Esophagus muscularis mucosa (tissue), 4 donors: Measurements from ENCODE around the gene LENEP. TPM values are rescaled to one million over a fixed set of nuclear protein-coding genes. Genes with fewer than 3 reads are reported as not detected.
A peak's percentile ranks its signal among the peaks of the same experiment; 100 is the strongest.
"Not testable (repeated sequence)": the region's sequence is repeated elsewhere in the genome, so short reads cannot be mapped to it uniquely, and the experiment has no call there.

Experiments
- DNase-seq: peaks from one replicate; pipeline ENCODE4 v3.0.0-alpha.2; 2017; ENCODE audit errors: extremely low spot score
- H3K27ac ChIP-seq, 4 donors: fragments of 200-600 bp; sonication (generic); replicated peaks in 1 of 4; 1 replicate in 3 of 4; 2 replicates in 1 of 4; pipeline ENCODE4 v1.5.1; 2016 to 2019; ENCODE audit warnings: mild to moderate bottlenecking in 1 of 4
- H3K27me3 ChIP-seq, 4 donors: fragments of 200-600 bp; sonication (generic); one replicate each; pipeline versions ENCODE4 v1.5.1 to v1.6.0; 2016 to 2019
- H3K36me3 ChIP-seq, 4 donors: fragments of 200-600 bp; sonication (generic); one replicate each; pipeline ENCODE4 v1.5.1; 2016 to 2019
- H3K4me1 ChIP-seq, 4 donors: fragments of 200-600 bp; sonication (generic); one replicate each; pipeline ENCODE4 v1.5.1; 2016 to 2019
- H3K4me3 ChIP-seq, 4 donors: fragments of 200-600 bp; sonication (generic); 1 replicate in 2 of 4; 2 replicates in 2 of 4; pipeline ENCODE4 v1.5.1; 2016 to 2019; ENCODE audit warnings: mild to moderate bottlenecking in 4 of 4, moderate library complexity in 1 of 4
- H3K9me3 ChIP-seq, 4 donors: fragments of 200-600 bp; sonication (generic); 1 replicate in 3 of 4; 2 replicates in 1 of 4; pipeline ENCODE4 v1.5.1; 2016 to 2019
- CTCF ChIP-seq, 3 experiments: fragments of 200-600 bp in 2 of 3; fragments of 450-650 bp in 1 of 3; sonication (generic) in 2 of 3; IDR thresholded peaks; one replicate each; pipeline ENCODE4 v1.5.1; 2017 to 2019; ENCODE audit warnings: antibody characterized with exemption in 3 of 3, mild to moderate bottlenecking in 2 of 3, moderate library complexity in 1 of 3
- EP300 ChIP-seq: sonication (generic); formaldehyde crosslinking; IDR thresholded peaks from one replicate; pipeline ENCODE4 v1.6.1; 2017; ENCODE audit warnings: antibody characterized with exemption
- POLR2A ChIP-seq: fragments of 450-650 bp; IDR thresholded peaks from one replicate; pipeline ENCODE4 v1.6.1; 2017; ENCODE audit warnings: antibody characterized with exemption, moderate library complexity, mild to moderate bottlenecking, low read depth
- POLR2AphosphoS5 ChIP-seq, 2 donors: sonication (generic); formaldehyde crosslinking; IDR thresholded peaks; one replicate each; pipeline ENCODE4 v1.6.1; 2017; ENCODE audit warnings: antibody characterized with exemption in 2 of 2
- WGBS: methylation state at CpG from one replicate; pipeline ENCODE4 v1.1.5; 2018; 5-methylcytosine and 5-hydroxymethylcytosine counted together
- intact Hi-C: fragments of 100-400 bp; cut with DNase I; formaldehyde crosslinking; loops from one replicate; pipeline ENCODE4 v1.15.1; 2023
- total RNA-seq, 4 donors: library from RNA; depleted of rRNA; stranded (reverse); fragments of >200 nt; gene quantifications; one replicate each; pipeline versions ENCODE4 v1.1.0 to v1.2.1, GENCODE V29; 2016

Gene LENEP
- total RNA-seq, 4 donors from 2014 or later: not detected

- intact Hi-C loops: no loop called here
- H3K4me3 ChIP-seq: peak overlapping the region; percentile 71 to 85 (median 74)
- no peaks in the 10 kb centered on the region for H3K27me3 ChIP-seq
- H3K4me1 ChIP-seq: peaks cover 18 to 31% (median 22%) of the 10 kb centered on the region in 4 donors
- H3K36me3 ChIP-seq: peaks cover 0 to 17% (median 10%) of the 10 kb centered on the region in 4 donors
- no peaks in the 10 kb centered on the region for H3K9me3 ChIP-seq
- WGBS: 65% methylated on average over 6 of the region's 6 CpGs
- peak overlapping the region in 2 of 4 donors; percentile 9 to 76 for H3K27ac ChIP-seq
- TF ChIP-seq CTCF (IDR thresholded peaks at IDR 0.05) (no peak), POLR2A (no peak), EP300 (no peak), POLR2AphosphoS5 (IDR thresholded peaks at IDR 0.05) (no peak)
- DNase-seq: no peak
Measured at GRCh38 chr1:154982341-154982740, 11.0 kb upstream of the LENEP start.

- Histone ChIP-seq H3K27me3 (no peaks in the 10 kb centered on the region), H3K4me1 (peaks cover 18 to 31% (median 24%) of the 10 kb centered on the region in 4 donors), H3K27ac (peak within 1 kb of the TSS; percentile 76 to 85 (median 83)), H3K36me3 (peaks cover 0 to 24% (median 17%) of the 10 kb centered on the region in 4 donors), H3K9me3 (no peaks in the 10 kb centered on the region), H3K4me3 (peak within 1 kb of the TSS; percentile 71 to 85 (median 74))
- TF ChIP-seq POLR2AphosphoS5 (IDR thresholded peaks at IDR 0.05) (peak; percentile 82 to 86), POLR2A (no peak), CTCF (IDR thresholded peaks at IDR 0.05) (peak in 1 of 3 experiments; percentile 37)
- intact Hi-C loops: no loop called here
- WGBS: 1% methylated on average over 23 of the region's 26 CpGs
- peak; percentile 99 for DNase-seq
Measured at GRCh38 chr1:154982897-154983648, 10.3 kb upstream of the LENEP start, which contains the start of gene FLAD1. Gene FLAD1, plus strand, starts transcription at chr1:154983344. Its CDS starts 351 bp downstream, at chr1:154983695.

- no peak for TF ChIP-seq EP300
- TF ChIP-seq CTCF (IDR thresholded peaks at IDR 0.05): no peak
- TF ChIP-seq POLR2A: no peak
- TF ChIP-seq POLR2AphosphoS5 (IDR thresholded peaks at IDR 0.05): no peak
- Histone ChIP-seq H3K4me1 (peaks cover 18 to 37% (median 25%) of the 10 kb centered on the region in 4 donors), H3K36me3 (peaks cover 0 to 27% (median 23%) of the 10 kb centered on the region in 4 donors), H3K27ac (peak overlapping the region; percentile 76 to 85 (median 83)), H3K27me3 (no peaks in the 10 kb centered on the region), H3K9me3 (no peaks in the 10 kb centered on the region), H3K4me3 (peak overlapping the region; percentile 71 to 85 (median 74))
- intact Hi-C loops: no loop called here
- no peak for DNase-seq
- WGBS: 19% methylated on average over 13 of the region's 17 CpGs
Measured at GRCh38 chr1:154983776-154984466, 9.5 kb upstream of the LENEP start.

GRCh38 chr1:154986736-154987135 lies 6.7 kb upstream of the LENEP start:
- WGBS: 86% methylated on average over 4 of the region's 4 CpGs
- Histone ChIP-seq H3K36me3 (peaks cover 7 to 52% (median 47%) of the 10 kb centered on the region in 4 donors), H3K4me1 (peaks cover 18 to 43% (median 29%) of the 10 kb centered on the region in 4 donors)
- H3K9me3 ChIP-seq, DNase-seq, H3K4me3 ChIP-seq, intact Hi-C loops, H3K27me3 ChIP-seq, H3K27ac ChIP-seq: not testable (repeated sequence)

- peaks cover 7 to 56% (median 51%) of the 10 kb centered on the region in 4 donors for H3K36me3 ChIP-seq
Measured at GRCh38 chr1:154987326-154987725, 6.1 kb upstream of the LENEP start.

More at GRCh38 chr1:154987326-154987725, 6.1 kb upstream of the LENEP start:
- H3K9me3 ChIP-seq: no peaks in the 10 kb centered on the region
- no peak overlapping the region for H3K4me3 ChIP-seq
- no peak for TF ChIP-seq CTCF (IDR thresholded peaks at IDR 0.05)
- no peak for TF ChIP-seq POLR2A
- H3K27ac ChIP-seq: no peak overlapping the region
- intact Hi-C loops: no loop called here
- no peaks in the 10 kb centered on the region for H3K27me3 ChIP-seq
- DNase-seq: no peak
- WGBS: 66% methylated on average over 6 of the region's 6 CpGs
- peaks cover 16 to 37% (median 26%) of the 10 kb centered on the region in 4 donors for H3K4me1 ChIP-seq
